Spleen (tissue), 7 donors: ENCODE measurements around the gene DCDC1.

Experiments used
- CTCF ChIP-seq, 11 experiments: fragments of 200-600 bp in 7 of 11; fragments of 450-650 bp in 4 of 11; sonication (generic) in 4 of 11; IDR thresholded peaks in 8 of 11; conservative IDR thresholded peaks in 3 of 11; 1 replicate in 7 of 11; 2 replicates in 4 of 11; pipeline versions ENCODE4 v1.4.0 to v1.8.0; 2016 to 2021; ENCODE audit warnings: antibody characterized with exemption in 11 of 11, inconsistent platforms in 4 of 11, mild to moderate bottlenecking in 1 of 11
- POLR2A ChIP-seq, 3 donors: fragments of 450-650 bp; IDR thresholded peaks; one replicate each; pipeline ENCODE4 v1.5.1; 2017; ENCODE audit warnings: antibody characterized with exemption in 3 of 3, mild to moderate bottlenecking in 1 of 3
- POLR2AphosphoS5 ChIP-seq, 3 donors: sonication (generic); formaldehyde crosslinking; IDR thresholded peaks; one replicate each; pipeline ENCODE4 v1.5.1; 2017; ENCODE audit warnings: antibody characterized with exemption in 3 of 3
- donor health status: DM: no; HTN: no; CAD: no; lungs with moderate emphysema.
- donor health status: DM: no; HTN: no; CAD: no.
- donor health status: DM: no; HTN: no; CAD: no.

- TF ChIP-seq POLR2AphosphoS5 (IDR thresholded peaks at IDR 0.05), result no peak
- TF ChIP-seq CTCF (IDR thresholded peaks at IDR 0.05 in 8 of 11, conservative IDR thresholded peaks at IDR 0.05 in 3 of 11), result no peak
- TF ChIP-seq POLR2A (IDR thresholded peaks at IDR 0.05), result no peak
Measured at GRCh38 chr11:31361743-31362142, 7.8 kb downstream of the DCDC1 start.
